ENCODE data around the gene PARVG. TPM values are rescaled to one million over a fixed set of nuclear protein-coding genes. Genes with fewer than 3 reads are reported as not detected.

Gene PARVG
- total and polyA plus RNA-seq, 2 donors (not counting 3 experiments of a cell fraction or from before 2014, with no cell fraction given) = 0.82 TPM; not detected in 1

GRCh38 chr22:44165286-44165874 is 15.3 kb upstream of the PARVG start:
- CTCF ChIA-PET = interaction anchor here (1.8 kb wide), 1 partner anchor 172 kb away, joined by 4 read pairs; no protein-coding TSS in a partner anchor
- Histone ChIP-seq H3K4me2 (ENCODE audit: insufficient read depth, low read length) (no peak overlapping the region), H3K4me1 (ENCODE audit: control insufficient read depth, extremely low read depth, insufficient read depth, low read length) (no peaks in the 10 kb centered on the region), H2AFZ (ENCODE audit: low read depth, low read length) (no peak overlapping the region), H3K27me3 (ENCODE audit: control insufficient read depth in 2 of 2, insufficient read depth in 2 of 2, low read length in 2 of 2) (no peaks in the 10 kb centered on the region), H3K27ac (ENCODE audit: insufficient read depth, low read depth, low read length) (no peak overlapping the region), H3K36me3 (ENCODE audit: control insufficient read depth in 2 of 2, extremely low read depth in 1 of 2, insufficient read depth in 2 of 2, low read length in 2 of 2) (peaks cover 2 to 28% of the 10 kb centered on the region in 2 experiments), H3K9me1 (replicated peaks; ENCODE audit: control insufficient read depth, extremely low read depth, insufficient read depth, low read length) (no peaks in the 10 kb centered on the region), H3K4me3 (replicated peaks in 1 of 3; ENCODE audit: insufficient read depth in 1 of 3, low read depth in 1 of 3, low read length in 3 of 3) (no peak overlapping the region), H3K9me3 (replicated peaks; ENCODE audit: control insufficient read depth, insufficient read depth, low read length) (no peaks in the 10 kb centered on the region), H3K79me2 (ENCODE audit: control insufficient read depth, insufficient read depth, low read length) (no peaks in the 10 kb centered on the region), H3K9ac (replicated peaks; ENCODE audit: extremely low read depth, insufficient read depth, low read length) (no peak overlapping the region), H4K20me1 (replicated peaks; ENCODE audit: control insufficient read depth, extremely low read depth, insufficient read depth, low read length) (no peaks in the 10 kb centered on the region)
- no TSS peak for BruUV-seq (replicated peaks)
- POLR2A ChIA-PET = no interaction called here
- no peak for TF ChIP-seq CTCF (IDR thresholded peaks at IDR 0.05; ENCODE audit: extremely low read depth in 1 of 2, insufficient read depth in 1 of 2, low read depth in 1 of 2, low read length in 2 of 2)
- TF ChIP-seq POLR2AphosphoS5 (IDR thresholded peaks at IDR 0.05; ENCODE audit: insufficient read depth, low read depth, low read length) = no peak
- no peak for TF ChIP-seq FOS (IDR thresholded peaks at IDR 0.05; ENCODE audit: borderline replicate concordance, insufficient read depth, low read length)
- TF ChIP-seq JUN (IDR thresholded peaks at IDR 0.05; ENCODE audit: borderline replicate concordance, insufficient read depth, insufficient read length, low read depth) = no peak
- no peak for TF ChIP-seq GATA2 (IDR thresholded peaks at IDR 0.05; ENCODE audit: insufficient read depth, insufficient read length, low read depth, low read length)
- TF ChIP-seq MAX (IDR thresholded peaks at IDR 0.05; ENCODE audit: insufficient read depth, insufficient read length) = no peak
- no peak for TF ChIP-seq EZH2 (IDR thresholded peaks at IDR 0.05; ENCODE audit: borderline replicate concordance, low read depth, low read length, severe bottlenecking)
- no peak for TF ChIP-seq POLR2A (IDR thresholded peaks at IDR 0.05; ENCODE audit: low read depth, low read length)
- TF ChIP-seq MYC (IDR thresholded peaks at IDR 0.05; ENCODE audit: low read depth, low read length) = no peak
- dilution Hi-C loops (cut with MboI; ENCODE audit: extremely low pct_ligation_motif_present, low sequenced_read_pairs) = no loop called here
- intact Hi-C loops (cut with micrococcal nuclease) = no loop called here
- DNase-seq (ENCODE audit: low read depth, low spot score) (no peak), FAIRE-seq (no peak)

Data from endothelial cell of umbilical vein (primary cell).